ENCODE measurements around the gene FGGY.
"Not testable (repeated sequence)": the region's sequence is repeated elsewhere in the genome, so short reads cannot be mapped to it uniquely, and the experiment has no call there.

FGGY gene

GRCh38 chr1:59631561-59632255 lies 334.8 kb downstream of the FGGY start:
- no peak for DNase-seq (ENCODE audit: low read depth, low spot score)

GRCh38 chr1:59635097-59635496 lies 338.2 kb downstream of the FGGY start:
- no peak for DNase-seq (ENCODE audit: low read depth, low spot score)

DNA sequence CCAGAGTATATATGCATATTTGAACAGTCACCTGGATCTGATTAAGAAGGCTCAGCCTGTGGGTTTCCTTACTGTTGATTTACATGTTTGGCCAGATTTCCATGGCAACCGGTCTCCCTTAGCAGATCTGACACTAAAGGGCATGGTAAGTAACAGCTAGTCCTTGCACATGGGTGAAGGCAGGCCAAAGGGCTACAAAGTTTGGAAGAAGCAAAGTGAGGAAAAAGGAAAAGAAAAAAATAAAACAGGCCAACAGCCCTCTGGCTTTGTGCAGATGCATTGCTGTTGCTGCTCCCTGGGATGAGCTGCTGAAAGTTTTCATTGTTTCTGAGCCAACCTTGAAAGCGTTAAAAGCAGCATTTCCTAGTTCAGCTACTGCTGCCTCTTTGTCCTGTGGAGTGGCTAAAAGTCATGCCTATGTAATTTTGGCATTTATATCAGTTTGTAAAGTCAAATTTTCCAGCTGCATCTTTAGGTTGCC lies 341.4 kb downstream of the FGGY start:
- DNase-seq (ENCODE audit: low read depth, low spot score) = no peak

GRCh38 chr1:59639266-59639665 lies 342.4 kb downstream of the FGGY start:
- no peak for DNase-seq (ENCODE audit: low read depth, low spot score)

- no peak for DNase-seq (ENCODE audit: low read depth, low spot score)
Observed at GRCh38 chr1:59640851-59641250, 344.0 kb downstream of the FGGY start.

- DNase-seq (ENCODE audit: low read depth, low spot score) = no peak
Observed at GRCh38 chr1:59641836-59642235, 344.9 kb downstream of the FGGY start.

DNA sequence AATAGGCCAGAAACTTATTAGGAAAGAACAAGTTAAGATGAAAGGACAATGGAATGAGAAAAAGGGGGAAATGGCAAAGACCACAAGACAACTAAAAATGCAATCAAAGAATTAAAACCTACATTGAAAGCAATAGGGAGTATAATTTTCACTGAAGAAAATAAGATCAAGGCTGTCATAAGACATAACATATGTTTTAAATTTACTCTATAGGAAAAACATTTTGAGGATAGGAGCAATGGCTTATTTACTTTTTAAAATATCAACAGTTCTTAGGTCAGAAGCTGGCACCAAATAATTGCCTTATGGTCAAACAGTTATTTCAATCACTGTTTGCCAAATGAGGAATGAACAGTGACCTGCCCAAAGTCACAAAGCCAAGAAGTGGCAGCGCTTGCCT lies 346.6 kb downstream of the FGGY start:
- no peak for DNase-seq (ENCODE audit: low read depth, low spot score)

- no peak for DNase-seq (ENCODE audit: low read depth, low spot score)
Observed at GRCh38 chr1:59645893-59646292, 349.0 kb downstream of the FGGY start.

- not testable (repeated sequence) for DNase-seq (ENCODE audit: low read depth, low spot score)
Observed at GRCh38 chr1:59653142-59653958, 356.5 kb downstream of the FGGY start.

- DNase-seq (ENCODE audit: low read depth, low spot score) = no peak
Observed at GRCh38 chr1:59653968-59654367, 357.1 kb downstream of the FGGY start.

DNA sequence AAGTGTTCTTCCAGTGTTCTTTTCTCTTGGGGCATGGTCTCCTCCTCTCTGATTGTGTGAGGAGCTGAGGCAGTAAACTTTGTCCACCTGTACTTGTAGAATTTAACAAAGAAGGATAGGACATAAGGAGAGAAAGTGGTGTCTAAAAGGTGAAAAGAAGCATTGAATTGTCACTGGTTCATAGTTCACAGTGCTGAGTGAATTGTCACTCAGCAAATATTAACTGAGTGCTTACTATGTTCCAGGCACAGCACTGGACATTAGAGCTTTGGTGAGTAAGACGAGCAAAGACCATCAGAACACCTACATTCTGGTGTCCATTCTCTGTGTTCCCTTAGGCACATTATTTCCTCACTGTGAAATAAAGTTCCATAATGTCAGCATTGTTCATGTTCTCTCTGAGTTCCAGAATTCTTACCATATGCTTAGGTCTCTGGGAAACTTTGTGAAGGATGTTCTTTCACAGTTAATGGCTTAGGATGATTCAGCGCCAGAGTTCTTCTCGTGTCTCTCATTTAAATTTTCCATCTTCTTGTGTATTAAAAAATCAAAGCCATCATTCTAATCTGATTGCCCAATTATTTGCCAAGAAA lies 361.1 kb downstream of the FGGY start:
- DNase-seq (ENCODE audit: low read depth, low spot score) = no peak

- DNase-seq (ENCODE audit: low read depth, low spot score) = no peak
Observed at GRCh38 chr1:59664166-59664565, 367.3 kb downstream of the FGGY start.

- no peak for DNase-seq (ENCODE audit: low read depth, low spot score)
Observed at GRCh38 chr1:59666106-59666505, 369.2 kb downstream of the FGGY start.

- no peak for DNase-seq (ENCODE audit: low read depth, low spot score)
Observed at GRCh38 chr1:59667020-59667419, 370.1 kb downstream of the FGGY start.

- DNase-seq (ENCODE audit: low read depth, low spot score) = no peak
Observed at GRCh38 chr1:59669752-59670312, 372.9 kb downstream of the FGGY start.

GRCh38 chr1:59670662-59671061 lies 373.8 kb downstream of the FGGY start:
- no peak for DNase-seq (ENCODE audit: low read depth, low spot score)

DNA sequence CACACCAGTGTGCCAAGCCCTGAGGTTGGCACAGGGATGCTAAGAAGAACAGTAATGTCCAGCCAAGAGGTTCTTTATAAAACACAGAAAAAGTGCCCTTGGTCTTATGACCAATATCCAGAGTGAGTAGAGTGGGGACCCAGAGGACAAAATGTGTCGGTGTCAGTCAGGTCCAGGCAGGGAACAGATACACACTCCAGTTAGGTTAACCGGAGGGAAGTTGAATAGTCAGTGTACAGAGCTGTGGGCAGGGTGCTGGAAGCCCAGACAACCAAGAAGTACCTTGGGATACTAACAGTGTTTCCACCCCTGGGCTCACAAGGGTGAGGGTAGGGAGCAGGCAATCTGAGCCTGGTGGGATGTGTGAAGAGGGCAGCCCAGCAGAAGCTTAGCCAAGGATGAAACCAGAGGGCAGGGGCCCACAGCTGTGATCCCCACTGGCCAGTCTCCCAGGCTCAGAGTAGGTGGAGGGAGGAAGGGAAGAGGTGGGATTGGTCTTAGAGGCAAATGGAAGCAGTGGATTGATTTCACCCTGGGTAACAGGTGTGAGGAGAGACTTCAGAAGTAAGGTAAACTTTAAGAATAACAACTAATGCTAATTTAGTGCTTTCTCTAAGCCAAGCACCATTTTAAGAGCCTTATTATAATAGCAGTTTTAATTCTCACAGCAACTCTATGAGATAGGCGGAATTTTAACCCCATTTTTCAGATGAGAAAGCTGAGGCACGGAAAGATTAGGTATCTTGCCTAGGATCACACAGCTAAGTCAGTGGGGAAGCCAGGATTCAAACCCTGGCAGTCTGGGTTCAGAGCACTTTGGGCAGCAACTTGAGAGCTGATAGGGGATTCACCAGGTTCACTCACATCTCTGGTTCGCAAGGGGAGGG lies 374.4 kb downstream of the FGGY start:
- DNase-seq (ENCODE audit: low read depth, low spot score) = no peak

DNA sequence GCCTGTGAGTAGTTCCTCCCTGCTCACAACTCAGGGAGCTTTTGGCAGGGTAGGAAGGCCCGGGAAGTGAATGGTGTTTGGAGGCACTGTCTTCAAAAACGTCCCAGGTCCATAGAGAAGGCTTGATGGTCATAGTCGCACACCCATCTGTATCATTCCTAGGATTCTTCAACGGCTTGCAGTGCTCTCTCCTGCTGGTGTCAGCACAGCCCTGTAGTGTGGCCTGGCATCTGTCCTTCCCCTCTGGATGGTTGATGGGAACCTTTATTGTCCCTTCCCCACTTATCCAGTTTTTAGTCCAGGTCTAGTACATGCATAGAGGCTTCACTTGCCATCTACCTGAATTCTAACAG lies 375.0 kb downstream of the FGGY start:
- no peak for DNase-seq (ENCODE audit: low read depth, low spot score)

DNA sequence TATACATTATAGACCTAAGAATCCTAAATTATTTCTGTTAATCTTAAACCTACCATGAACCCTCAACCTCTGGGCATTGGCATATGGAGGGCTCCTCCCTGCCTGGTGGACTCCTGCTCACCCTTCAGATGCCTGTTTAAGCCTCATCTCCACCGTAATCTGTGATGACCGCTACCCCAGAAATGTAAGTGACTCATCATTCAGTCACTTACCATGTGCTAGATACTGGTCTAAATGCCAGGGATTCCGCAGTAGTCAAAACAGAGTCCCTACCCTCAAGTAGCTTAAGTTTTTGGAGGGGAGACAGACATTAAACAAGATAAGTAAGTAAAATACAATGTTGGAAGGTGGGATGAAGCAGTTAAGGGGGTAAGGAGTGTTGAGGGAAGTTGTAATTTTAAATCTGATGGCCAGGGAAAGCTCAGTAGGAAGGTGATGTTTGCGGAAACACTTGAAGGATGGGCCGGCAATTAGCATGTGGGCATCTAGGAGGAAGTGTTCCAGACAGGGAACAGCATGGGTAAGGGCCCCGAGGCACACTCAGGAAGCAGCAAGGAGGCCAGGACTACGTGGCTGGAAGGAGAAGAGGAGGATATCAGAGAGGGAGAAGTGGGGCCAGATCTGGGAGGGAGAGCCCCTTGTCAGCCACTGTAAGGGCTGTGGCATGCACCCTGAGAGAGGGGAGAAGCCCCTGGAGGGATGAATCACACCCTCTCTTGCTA lies 376.1 kb downstream of the FGGY start:
- DNase-seq (ENCODE audit: low read depth, low spot score) = no peak

DNA sequence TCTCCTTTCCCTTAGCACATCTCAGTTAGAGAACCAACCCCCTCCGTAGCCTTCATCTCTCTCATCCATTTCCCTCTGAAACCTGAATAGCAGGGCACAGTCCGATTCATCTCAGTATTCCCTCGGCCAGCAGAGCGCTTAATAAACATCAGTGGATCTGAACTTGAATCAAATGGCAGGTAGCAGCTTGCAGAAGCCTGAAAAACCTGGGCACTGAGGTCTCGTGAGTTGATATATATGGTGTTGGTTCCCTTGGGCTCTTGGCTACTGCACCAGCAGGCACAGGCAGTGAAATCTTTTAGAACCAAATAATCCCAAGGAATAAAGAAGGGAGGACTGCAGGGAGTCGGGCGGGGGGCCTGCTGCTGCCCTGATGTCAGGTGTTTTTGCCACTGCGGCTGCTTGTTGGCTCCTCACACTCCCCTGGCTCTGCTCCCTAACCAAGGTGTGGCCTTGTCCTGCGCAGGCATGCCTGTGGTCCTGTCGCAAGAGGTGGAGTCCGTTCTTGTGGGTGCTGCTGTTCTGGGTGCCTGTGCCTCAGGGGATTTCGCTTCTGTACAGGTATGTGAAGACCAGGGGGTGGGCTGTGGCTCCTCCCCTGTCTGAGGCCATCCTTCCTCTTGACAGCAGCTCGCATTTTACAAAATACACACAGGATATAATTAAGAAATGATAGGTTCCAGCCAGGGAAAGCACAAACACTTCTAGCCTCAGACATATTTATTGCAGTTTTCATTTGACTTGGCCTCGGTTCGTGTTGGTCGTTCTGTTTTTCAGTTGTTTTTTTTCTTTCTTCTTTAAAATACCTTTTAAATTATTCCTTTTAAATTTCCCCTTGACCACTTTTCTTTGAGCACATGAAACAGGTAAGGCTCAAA lies 376.9 kb downstream of the FGGY start:
- no peak for DNase-seq (ENCODE audit: low read depth, low spot score)
